Upper lobe of left lung (tissue), 6 donors: ENCODE data around the gene NPPB. TPM values are rescaled to one million over a fixed set of nuclear protein-coding genes. Genes with fewer than 3 reads are reported as not detected.

ENCODE experiments used
- ATAC-seq, 2 donors: fragments of 200-7000 bp; cut with Tn5 transposase; one replicate each; pipeline ENCODE4 v1.9.1; 2022; ENCODE audit warnings: mild to moderate bottlenecking in 2 of 2, moderate library complexity in 2 of 2; ENCODE audit not compliant: low FRiP score in 2 of 2
- DNase-seq, 2 donors: peaks; one replicate each; pipeline ENCODE4 v3.0.0-alpha.2; 2019 to 2020
- H3K27ac ChIP-seq, 4 donors: fragments of 200-600 bp; sonication (generic); one replicate each; pipeline ENCODE4 v1.5.1; 2016 to 2019
- H3K27me3 ChIP-seq, 4 donors: fragments of 200-600 bp; sonication (generic); one replicate each; pipeline ENCODE4 v1.5.1; 2017 to 2019
- H3K36me3 ChIP-seq, 4 donors: fragments of 200-600 bp; sonication (generic); one replicate each; pipeline ENCODE4 v1.5.1; 2016 to 2019
- H3K4me1 ChIP-seq, 4 donors: fragments of 200-600 bp; sonication (generic); one replicate each; pipeline ENCODE4 v1.5.1; 2018 to 2019
- H3K4me3 ChIP-seq, 4 donors: fragments of 200-600 bp; sonication (generic); one replicate each; pipeline ENCODE4 v1.5.1; 2017 to 2019; ENCODE audit warnings: mild to moderate bottlenecking in 2 of 4, moderate library complexity in 1 of 4
- H3K9me3 ChIP-seq, 4 donors: fragments of 200-600 bp; sonication (generic); one replicate each; pipeline ENCODE4 v1.5.1; 2018 to 2019
- CTCF ChIP-seq, 6 experiments: fragments of 450-650 bp in 4 of 6; fragments of 200-600 bp in 2 of 6; sonication (generic) in 2 of 6; IDR thresholded peaks; one replicate each; pipeline ENCODE4 v1.5.1; 2016 to 2019; ENCODE audit warnings: antibody characterized with exemption in 6 of 6
- EP300 ChIP-seq, 4 donors: sonication (generic); formaldehyde crosslinking; IDR thresholded peaks; one replicate each; pipeline ENCODE4 v1.5.1; 2017; ENCODE audit warnings: antibody characterized with exemption in 4 of 4, control low read depth in 2 of 4
- POLR2A ChIP-seq, 4 donors: fragments of 450-650 bp; IDR thresholded peaks; one replicate each; pipeline ENCODE4 v1.5.1; 2016 to 2017; ENCODE audit warnings: antibody characterized with exemption in 4 of 4, mild to moderate bottlenecking in 2 of 4
- POLR2AphosphoS5 ChIP-seq, 2 donors: sonication (generic); formaldehyde crosslinking; IDR thresholded peaks; one replicate each; pipeline ENCODE4 v1.5.1; 2017; ENCODE audit warnings: antibody characterized with exemption in 2 of 2
- WGBS, 2 donors: methylation state at CpG; one replicate each; pipeline ENCODE4 v1.1.5; 2017 to 2018; 5-methylcytosine and 5-hydroxymethylcytosine counted together
- total RNA-seq, 6 donors: library from RNA; depleted of rRNA in 4 of 6; stranded (reverse); fragments of >200 nt in 4 of 6; gene quantifications; one replicate each; pipeline versions ENCODE4 v1.1.0 to v1.2.1, GENCODE V29; 2016 to 2021
- donor health status: DM: no; HTN: no; CAD: no; lungs with moderate emphysema.
- donor health status: DM: no; HTN: yes; CAD: no; lungs with severe emphysema.

Gene NPPB
- not detected for total RNA-seq

- no peak for DNase-seq
- Histone ChIP-seq H3K9me3 (no peaks in the 10 kb centered on the region), H3K36me3 (no peaks in the 10 kb centered on the region), H3K27me3 (peaks cover 0 to 23% (median 7%) of the 10 kb centered on the region in 4 donors), H3K27ac (no peak within 1 kb of the TSS), H3K4me1 (peaks cover 0 to 7% (median 2%) of the 10 kb centered on the region in 4 donors), H3K4me3 (no peak within 1 kb of the TSS)
- TF ChIP-seq POLR2A (IDR thresholded peaks at IDR 0.05): no peak
- no peak for TF ChIP-seq POLR2AphosphoS5 (IDR thresholded peaks at IDR 0.05)
- no peak for TF ChIP-seq CTCF (IDR thresholded peaks at IDR 0.05)
- TF ChIP-seq EP300 (IDR thresholded peaks at IDR 0.05): no peak
- WGBS, 2 donors: 25 to 27% methylated on average over 7 to 16 of the region's 16 CpGs
- ATAC-seq: no peak
These were observed at the start of gene NPPB for GRCh38 chr1:11858613-11858967. Gene NPPB, minus strand, starts transcription at chr1:11858945. Its CDS starts 112 bp downstream, at chr1:11858833.

GRCh38 chr1:11908095-11908675 is 49.4 kb upstream of the NPPB start:
- WGBS, 2 donors: 0 to 1% methylated on average over 16 to 24 of the region's 24 CpGs
- no peaks in the 10 kb centered on the region for H3K27me3 ChIP-seq
- DNase-seq: peak in 1 of 2 donors; percentile 51

DNA sequence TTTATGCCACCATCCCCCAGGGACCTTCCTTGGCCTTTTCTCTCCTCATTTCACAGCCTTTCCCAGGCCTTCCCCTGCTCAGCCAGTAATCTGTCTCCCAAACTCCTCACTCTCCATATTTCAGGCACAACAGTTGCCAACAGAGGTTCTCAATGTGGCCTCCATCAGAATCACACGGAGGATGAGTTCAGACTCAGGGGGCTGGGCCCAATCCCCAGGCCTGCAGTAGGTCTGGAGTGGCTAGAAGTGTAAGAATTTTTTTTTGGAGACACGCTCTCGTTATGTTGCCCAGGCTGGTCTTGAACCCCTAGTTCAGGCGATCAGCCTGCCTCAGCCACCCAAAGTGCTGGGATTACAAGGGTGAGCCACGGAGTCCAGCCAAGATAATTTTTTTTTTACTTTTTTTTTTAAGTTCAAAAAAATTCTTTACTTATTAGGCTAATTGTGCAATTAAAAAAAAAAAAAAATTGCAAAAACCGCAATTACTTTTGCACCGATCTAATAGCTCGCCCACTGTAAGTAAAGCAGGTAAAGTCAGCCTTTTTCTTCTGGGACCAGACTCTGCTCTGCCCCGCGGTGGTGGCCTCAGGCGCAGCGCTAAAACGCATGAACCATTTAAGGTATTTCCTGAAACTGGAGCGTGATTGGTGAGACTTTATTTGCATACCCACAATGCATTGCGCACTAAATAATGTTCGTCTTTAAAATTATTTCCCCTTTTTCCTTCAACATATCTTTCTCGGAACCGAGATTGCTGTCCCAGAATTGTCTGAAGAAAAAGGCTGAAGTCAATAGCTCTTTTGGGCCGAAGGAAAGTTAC is 48.7 kb upstream of the NPPB start:
- peaks cover 0 to 3% (median 0%) of the 10 kb centered on the region in 4 donors for H3K4me1 ChIP-seq
- WGBS, 2 donors: 13 to 16% methylated on average over 19 of the region's 19 CpGs
- no peaks in the 10 kb centered on the region for H3K27me3 ChIP-seq
- H3K36me3 ChIP-seq: no peaks in the 10 kb centered on the region
- H3K4me3 ChIP-seq: peak overlapping the region in 2 of 4 donors; percentile 62 to 69
- DNase-seq (peak; percentile 89 to 94), ATAC-seq (peak; percentile 92 to 96)
- TF ChIP-seq CTCF (IDR thresholded peaks at IDR 0.05) (peak; percentile 80 to 93 (median 88)), POLR2A (IDR thresholded peaks at IDR 0.05) (no peak), POLR2AphosphoS5 (IDR thresholded peaks at IDR 0.05) (no peak)
- no peaks in the 10 kb centered on the region for H3K9me3 ChIP-seq
- H3K27ac ChIP-seq: peak overlapping the region; percentile 93 to 96 (median 95)

More at GRCh38 chr1:11908095-11908675, 49.4 kb upstream of the NPPB start:
- peak; percentile 83 to 88 for ATAC-seq
- H3K4me3 ChIP-seq: peak overlapping the region; percentile 48 to 69 (median 64)
- no peaks in the 10 kb centered on the region for H3K9me3 ChIP-seq
- H3K36me3 ChIP-seq: no peaks in the 10 kb centered on the region
- TF ChIP-seq POLR2A (IDR thresholded peaks at IDR 0.05): peak; percentile 81 to 99 (median 94)
- TF ChIP-seq POLR2AphosphoS5 (IDR thresholded peaks at IDR 0.05): peak; percentile 92 to 100
- TF ChIP-seq CTCF (IDR thresholded peaks at IDR 0.05): no peak
- peak in 2 of 4 donors; percentile 14 to 94 for TF ChIP-seq EP300 (IDR thresholded peaks at IDR 0.05)
- H3K27ac ChIP-seq: peak overlapping the region; percentile 93 to 96 (median 95)
- peaks cover 0 to 3% (median 0%) of the 10 kb centered on the region in 4 donors for H3K4me1 ChIP-seq

- 65 to 79% methylated on average over 10 of the region's 10 CpGs for WGBS, 2 donors
- Histone ChIP-seq H3K27ac (no peak overlapping the region), H3K36me3 (no peaks in the 10 kb centered on the region), H3K9me3 (no peaks in the 10 kb centered on the region), H3K27me3 (no peaks in the 10 kb centered on the region), H3K4me1 (peaks cover 0 to 3% (median 0%) of the 10 kb centered on the region in 4 donors), H3K4me3 (no peak overlapping the region)
- no peak for ATAC-seq
- TF ChIP-seq CTCF (IDR thresholded peaks at IDR 0.05) (no peak), POLR2AphosphoS5 (IDR thresholded peaks at IDR 0.05) (no peak), EP300 (IDR thresholded peaks at IDR 0.05) (no peak), POLR2A (IDR thresholded peaks at IDR 0.05) (no peak)
- DNase-seq: no peak
These were observed 48.1 kb upstream of the NPPB start for GRCh38 chr1:11906870-11907269.
